ENCODE data around the gene EFR3B. TPM values are rescaled to one million over a fixed set of nuclear protein-coding genes. Genes with fewer than 3 reads are reported as not detected.
"Not testable (repeated sequence)": the region's sequence is repeated elsewhere in the genome, so short reads cannot be mapped to it uniquely, and the experiment has no call there.

Gene EFR3B
- total RNA-seq, 1 experiment from 2014 or later, result not detected

DNA sequence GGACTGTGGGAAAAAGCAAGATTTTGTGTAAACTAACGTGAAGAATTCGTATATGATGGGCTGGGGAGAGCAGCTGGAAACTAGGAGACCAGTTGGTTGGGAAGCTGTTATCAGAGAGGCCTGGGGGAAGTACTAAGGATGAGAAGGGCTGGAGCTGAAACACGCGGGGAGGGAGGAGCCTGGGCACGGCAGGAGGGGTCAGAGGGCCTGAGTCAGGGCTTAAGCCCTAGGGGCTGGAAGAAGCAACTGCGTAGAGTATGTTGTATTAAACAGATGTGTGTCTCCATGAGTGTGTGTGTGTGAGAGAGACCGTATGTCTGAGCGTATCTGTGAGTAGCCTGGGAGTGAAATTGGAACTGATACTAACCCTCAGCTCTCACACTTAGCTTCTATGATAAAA, 118.1 kb downstream of the EFR3B start:
- intact Hi-C loops (cut with micrococcal nuclease; ENCODE audit: unreplicated experiment), result no loop called here
- H3K9me2 ChIP-seq (ENCODE audit: insufficient read depth), result no peaks in the 10 kb centered on the region
- H3K4me2 ChIP-seq, result no peak overlapping the region
- H4K20me1 ChIP-seq (ENCODE audit: insufficient read depth), result no peaks in the 10 kb centered on the region
- DNase-seq, result no peak
- no TSS peak for BruUV-seq (replicated peaks)
- ChIA-PET CTCF (no interaction called here), POLR2A (ENCODE audit: unreplicated experiment) (no interaction called here)
- TF ChIP-seq EZH2 (IDR thresholded peaks at IDR 0.05; ENCODE audit: low read depth), result no peak
- TF ChIP-seq, protein P1, sequence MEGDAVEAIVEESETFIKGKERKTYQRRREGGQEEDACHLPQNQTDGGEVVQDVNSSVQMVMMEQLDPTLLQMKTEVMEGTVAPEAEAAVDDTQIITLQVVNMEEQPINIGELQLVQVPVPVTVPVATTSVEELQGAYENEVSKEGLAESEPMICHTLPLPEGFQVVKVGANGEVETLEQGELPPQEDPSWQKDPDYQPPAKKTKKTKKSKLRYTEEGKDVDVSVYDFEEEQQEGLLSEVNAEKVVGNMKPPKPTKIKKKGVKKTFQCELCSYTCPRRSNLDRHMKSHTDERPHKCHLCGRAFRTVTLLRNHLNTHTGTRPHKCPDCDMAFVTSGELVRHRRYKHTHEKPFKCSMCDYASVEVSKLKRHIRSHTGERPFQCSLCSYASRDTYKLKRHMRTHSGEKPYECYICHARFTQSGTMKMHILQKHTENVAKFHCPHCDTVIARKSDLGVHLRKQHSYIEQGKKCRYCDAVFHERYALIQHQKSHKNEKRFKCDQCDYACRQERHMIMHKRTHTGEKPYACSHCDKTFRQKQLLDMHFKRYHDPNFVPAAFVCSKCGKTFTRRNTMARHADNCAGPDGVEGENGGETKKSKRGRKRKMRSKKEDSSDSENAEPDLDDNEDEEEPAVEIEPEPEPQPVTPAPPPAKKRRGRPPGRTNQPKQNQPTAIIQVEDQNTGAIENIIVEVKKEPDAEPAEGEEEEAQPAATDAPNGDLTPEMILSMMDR (conservative IDR thresholded peaks at IDR 0.05), result no peak
- H3K4me3 ChIP-seq, result no peak overlapping the region
- H3F3A ChIP-seq (ENCODE audit: insufficient read depth, low read depth), result no peaks in the 10 kb centered on the region
- no peak overlapping the region for H3K27ac ChIP-seq
- H3K4me1 ChIP-seq (replicated peaks; ENCODE audit: insufficient read depth), result no peaks in the 10 kb centered on the region
- no peak overlapping the region for H2AFZ ChIP-seq
- peaks cover 45% of the 10 kb centered on the region for H3K27me3 ChIP-seq (ENCODE audit: insufficient read depth, low read depth)
- H3K9me3 ChIP-seq (ENCODE audit: insufficient read depth, low read depth), result no peaks in the 10 kb centered on the region
- H3K79me2 ChIP-seq (ENCODE audit: low read depth), result no peaks in the 10 kb centered on the region
- no peaks in the 10 kb centered on the region for H3K36me3 ChIP-seq (ENCODE audit: low read depth)

DNA sequence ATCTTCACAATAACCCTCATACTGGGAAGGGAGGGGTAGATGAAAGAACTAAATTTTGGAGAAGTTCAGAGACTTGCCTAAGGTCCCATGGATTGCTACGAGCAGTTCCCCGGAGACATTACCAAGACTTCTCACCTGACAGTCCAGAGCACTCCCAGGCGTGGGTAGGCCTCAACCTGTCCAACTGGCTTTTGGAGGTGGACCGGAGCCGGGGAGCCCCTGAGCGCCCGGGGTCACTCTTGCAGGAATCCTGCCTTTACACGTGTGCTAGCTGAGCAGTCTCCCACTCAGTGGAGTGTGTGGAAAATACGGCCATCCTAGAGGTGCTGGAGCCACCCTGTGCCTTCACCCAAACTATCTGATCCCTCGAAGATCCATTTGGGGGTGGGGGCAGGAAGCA, 118.5 kb downstream of the EFR3B start:
- Histone ChIP-seq H3K79me2 (ENCODE audit: low read depth) (no peaks in the 10 kb centered on the region), H3K36me3 (ENCODE audit: low read depth) (no peaks in the 10 kb centered on the region), H3K9me2 (ENCODE audit: insufficient read depth) (no peaks in the 10 kb centered on the region), H4K20me1 (ENCODE audit: insufficient read depth) (no peaks in the 10 kb centered on the region), H3K4me3 (no peak overlapping the region), H3K4me1 (replicated peaks; ENCODE audit: insufficient read depth) (no peaks in the 10 kb centered on the region), H3K9me3 (ENCODE audit: insufficient read depth, low read depth) (no peaks in the 10 kb centered on the region), H3K27ac (no peak overlapping the region), H3K4me2 (no peak overlapping the region), H2AFZ (no peak overlapping the region), H3K27me3 (ENCODE audit: insufficient read depth, low read depth) (peaks cover 45% of the 10 kb centered on the region), H3F3A (ENCODE audit: insufficient read depth, low read depth) (no peaks in the 10 kb centered on the region)
- no peak for DNase-seq
- POLR2A ChIA-PET (ENCODE audit: unreplicated experiment), result no interaction called here
- CTCF ChIA-PET, result no interaction called here
- intact Hi-C loops (cut with micrococcal nuclease; ENCODE audit: unreplicated experiment), result no loop called here
- BruUV-seq (replicated peaks), result no TSS peak
- no peak for TF ChIP-seq EZH2 (IDR thresholded peaks at IDR 0.05; ENCODE audit: low read depth)
- TF ChIP-seq, protein P1 (conservative IDR thresholded peaks at IDR 0.05), result no peak

DNA sequence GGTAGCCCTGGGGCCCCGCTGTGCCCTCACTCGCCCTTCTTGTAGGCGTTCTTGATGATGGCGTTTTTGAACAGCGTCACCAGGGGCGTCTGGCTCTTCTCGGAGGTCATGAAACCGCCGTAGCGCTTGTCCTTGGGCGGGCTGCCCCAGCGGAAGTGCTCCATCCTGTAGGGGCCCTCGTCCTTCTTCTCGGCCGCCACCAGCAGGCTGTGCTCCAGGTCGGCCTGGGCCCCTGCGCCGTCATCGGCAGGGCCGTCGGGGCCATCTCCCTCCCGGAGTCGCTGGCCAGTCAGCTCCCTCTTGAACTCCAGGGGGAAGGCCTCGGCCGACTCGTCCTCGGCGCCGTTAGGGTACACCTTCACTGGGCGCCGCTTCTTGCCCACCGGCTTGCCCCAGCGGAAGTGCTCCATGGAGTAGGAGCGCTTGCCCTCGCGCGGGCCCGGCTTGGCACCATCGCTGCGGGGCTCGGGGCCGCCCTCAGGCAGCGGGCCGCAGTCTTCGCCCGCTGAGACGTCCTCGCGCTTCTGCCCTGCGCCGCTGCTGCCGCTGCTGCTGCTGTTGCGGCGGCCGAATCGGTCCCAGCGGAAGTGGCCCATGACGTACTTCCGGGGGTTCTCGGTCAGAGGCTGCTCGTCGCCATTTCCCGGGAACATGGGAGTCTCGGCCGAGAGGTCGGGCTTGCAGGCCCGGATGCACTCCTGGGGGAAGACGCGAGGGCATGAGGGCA, 119.3 kb downstream of the EFR3B start:
- CTCF ChIA-PET, result no interaction called here
- Histone ChIP-seq H3K4me1 (replicated peaks; ENCODE audit: insufficient read depth) (no peaks in the 10 kb centered on the region), H2AFZ (no peak overlapping the region), H3K27ac (no peak overlapping the region), H3K4me2 (no peak overlapping the region), H3K79me2 (ENCODE audit: low read depth) (no peaks in the 10 kb centered on the region), H3K9me2 (ENCODE audit: insufficient read depth) (no peaks in the 10 kb centered on the region), H3K4me3 (no peak overlapping the region), H4K20me1 (ENCODE audit: insufficient read depth) (no peaks in the 10 kb centered on the region), H3K9me3 (ENCODE audit: insufficient read depth, low read depth) (no peaks in the 10 kb centered on the region), H3K36me3 (ENCODE audit: low read depth) (no peaks in the 10 kb centered on the region), H3F3A (ENCODE audit: insufficient read depth, low read depth) (no peaks in the 10 kb centered on the region), H3K27me3 (ENCODE audit: insufficient read depth, low read depth) (peaks cover 45% of the 10 kb centered on the region)
- TF ChIP-seq EZH2 (IDR thresholded peaks at IDR 0.05; ENCODE audit: low read depth), result no peak
- TF ChIP-seq, protein P1 (conservative IDR thresholded peaks at IDR 0.05), result no peak
- POLR2A ChIA-PET (ENCODE audit: unreplicated experiment), result no interaction called here
- DNase-seq, result no peak
- intact Hi-C loops (cut with micrococcal nuclease; ENCODE audit: unreplicated experiment), result no loop called here
- BruUV-seq (replicated peaks), result no TSS peak

DNA sequence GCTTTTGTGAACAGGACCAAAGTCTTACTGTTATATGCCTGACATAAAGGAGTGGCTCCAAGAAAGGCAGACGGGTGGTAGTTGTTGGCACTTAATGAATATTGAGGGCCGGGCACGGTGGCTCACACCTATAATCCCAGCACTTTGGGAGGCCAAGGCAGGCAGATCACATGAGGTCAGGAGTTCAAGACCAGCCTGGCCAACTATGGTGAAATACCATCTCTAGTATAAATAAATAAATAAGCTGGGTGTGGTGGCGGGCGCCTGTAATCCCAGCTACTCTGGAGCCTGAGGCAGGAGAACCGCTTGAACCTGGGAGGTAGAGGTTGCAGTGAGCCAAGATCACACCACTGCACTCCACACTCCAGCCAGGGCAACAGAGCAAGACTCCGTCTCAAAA, 120.2 kb downstream of the EFR3B start:
- peaks cover 46% of the 10 kb centered on the region for H3K27me3 ChIP-seq (ENCODE audit: insufficient read depth, low read depth)
- H3K27ac ChIP-seq; H3K4me3 ChIP-seq; H3F3A ChIP-seq (ENCODE audit: insufficient read depth, low read depth); H4K20me1 ChIP-seq (ENCODE audit: insufficient read depth); H3K36me3 ChIP-seq (ENCODE audit: low read depth); H3K9me3 ChIP-seq (ENCODE audit: insufficient read depth, low read depth); H3K79me2 ChIP-seq (ENCODE audit: low read depth); H3K9me2 ChIP-seq (ENCODE audit: insufficient read depth); DNase-seq; BruUV-seq (replicated peaks); H2AFZ ChIP-seq; H3K4me1 ChIP-seq (replicated peaks; ENCODE audit: insufficient read depth); intact Hi-C loops (cut with micrococcal nuclease; ENCODE audit: unreplicated experiment); H3K4me2 ChIP-seq: not testable (repeated sequence)
- POLR2A ChIA-PET (ENCODE audit: unreplicated experiment), result interaction anchor here (0.6 kb wide), 1 partner anchor 928 kb away, joined by 4 read pairs; no protein-coding TSS in a partner anchor
- CTCF ChIA-PET, result interaction anchor here (0.6 kb wide), 1 partner anchor 12 kb away, joined by 11 read pairs; no protein-coding TSS in a partner anchor

All from PC-9 (cell line).